ENCODE data around the gene PRKCE. TPM values are rescaled to one million over a fixed set of nuclear protein-coding genes. Genes with fewer than 3 reads are reported as not detected.

Gene PRKCE
- total and polyA plus RNA-seq, 11 donors: 4.1 to 22.3 (median 16.2) TPM

DNA sequence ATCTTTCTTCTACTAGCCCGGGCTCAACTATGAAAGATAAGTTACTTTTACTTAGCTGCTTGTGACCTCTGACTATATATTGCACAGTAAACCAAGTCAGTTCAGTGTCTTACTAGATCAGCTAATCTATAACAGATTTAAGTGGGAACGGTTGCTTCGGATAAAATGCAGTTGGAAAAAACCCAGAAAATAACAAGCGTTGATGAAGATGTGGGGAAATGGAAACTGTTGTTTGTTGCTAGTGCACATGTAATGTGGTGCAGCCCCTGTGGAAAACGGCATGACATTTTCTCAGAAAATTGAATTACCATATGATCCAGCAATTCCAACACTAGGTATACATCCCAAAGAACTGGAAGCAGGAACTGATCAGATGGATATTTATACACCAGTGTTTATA, 248.5 kb downstream of the PRKCE start:
- no peaks in the 10 kb centered on the region for H3K27me3 ChIP-seq
- no peaks in the 10 kb centered on the region for H3K36me3 ChIP-seq
- no peak for TF ChIP-seq POLR2A (IDR thresholded peaks at IDR 0.05)
- TF ChIP-seq, protein P1, sequence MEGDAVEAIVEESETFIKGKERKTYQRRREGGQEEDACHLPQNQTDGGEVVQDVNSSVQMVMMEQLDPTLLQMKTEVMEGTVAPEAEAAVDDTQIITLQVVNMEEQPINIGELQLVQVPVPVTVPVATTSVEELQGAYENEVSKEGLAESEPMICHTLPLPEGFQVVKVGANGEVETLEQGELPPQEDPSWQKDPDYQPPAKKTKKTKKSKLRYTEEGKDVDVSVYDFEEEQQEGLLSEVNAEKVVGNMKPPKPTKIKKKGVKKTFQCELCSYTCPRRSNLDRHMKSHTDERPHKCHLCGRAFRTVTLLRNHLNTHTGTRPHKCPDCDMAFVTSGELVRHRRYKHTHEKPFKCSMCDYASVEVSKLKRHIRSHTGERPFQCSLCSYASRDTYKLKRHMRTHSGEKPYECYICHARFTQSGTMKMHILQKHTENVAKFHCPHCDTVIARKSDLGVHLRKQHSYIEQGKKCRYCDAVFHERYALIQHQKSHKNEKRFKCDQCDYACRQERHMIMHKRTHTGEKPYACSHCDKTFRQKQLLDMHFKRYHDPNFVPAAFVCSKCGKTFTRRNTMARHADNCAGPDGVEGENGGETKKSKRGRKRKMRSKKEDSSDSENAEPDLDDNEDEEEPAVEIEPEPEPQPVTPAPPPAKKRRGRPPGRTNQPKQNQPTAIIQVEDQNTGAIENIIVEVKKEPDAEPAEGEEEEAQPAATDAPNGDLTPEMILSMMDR (IDR thresholded peaks at IDR 0.05): no peak
- H3K4me3 ChIP-seq: no peak overlapping the region
- H3K9me3 ChIP-seq: no peaks in the 10 kb centered on the region
- intact Hi-C loops (cut with DNase I): no loop called here
- DNase-seq: no peak
- no peak overlapping the region for H3K27ac ChIP-seq
- H3K4me1 ChIP-seq: peaks cover 0 to 54% (median 25%) of the 10 kb centered on the region in 12 donors
- no peak for ATAC-seq
- 90 to 93% (median 92%) methylated on average over 5 of the region's 5 CpGs for WGBS, 4 donors

DNA sequence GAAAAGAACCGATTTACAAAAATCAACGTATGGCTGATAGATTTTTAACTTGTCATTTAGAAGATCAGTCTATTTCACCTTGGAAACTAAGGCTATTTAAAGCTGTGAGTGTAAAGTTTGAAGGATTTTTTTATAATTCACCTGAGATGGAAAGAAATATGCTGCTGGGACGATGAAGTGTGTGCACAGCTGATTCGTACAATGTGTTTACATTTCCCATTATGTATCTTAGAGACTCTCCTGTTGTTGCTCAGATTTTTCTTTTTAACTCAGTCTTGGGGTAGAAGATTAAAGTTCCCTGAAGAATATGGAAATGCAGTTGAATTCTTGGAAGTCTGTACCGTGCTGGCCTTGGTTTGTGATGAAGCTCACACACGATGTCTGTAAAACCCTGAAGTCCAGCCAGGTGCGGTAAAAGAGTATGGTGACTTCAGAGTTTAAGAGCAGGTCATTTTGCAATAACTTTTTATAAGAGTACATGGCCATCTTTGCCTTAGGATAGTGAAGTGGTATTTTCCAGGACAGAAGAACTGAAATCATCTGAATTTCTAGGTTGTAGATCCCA, 250.1 kb downstream of the PRKCE start:
- DNase-seq: no peak
- H3K4me3 ChIP-seq: no peak overlapping the region
- intact Hi-C loops (cut with DNase I): no loop called here
- no peak for TF ChIP-seq POLR2A (IDR thresholded peaks at IDR 0.05)
- TF ChIP-seq, protein P1 (IDR thresholded peaks at IDR 0.05): no peak
- H3K9me3 ChIP-seq: no peaks in the 10 kb centered on the region
- peaks cover 0 to 43% (median 21%) of the 10 kb centered on the region in 12 donors for H3K4me1 ChIP-seq
- WGBS, 4 donors: 94 to 97% (median 96%) methylated on average over 7 of the region's 7 CpGs
- H3K36me3 ChIP-seq: no peaks in the 10 kb centered on the region
- H3K27ac ChIP-seq: no peak overlapping the region
- no peak for ATAC-seq
- no peaks in the 10 kb centered on the region for H3K27me3 ChIP-seq

DNA sequence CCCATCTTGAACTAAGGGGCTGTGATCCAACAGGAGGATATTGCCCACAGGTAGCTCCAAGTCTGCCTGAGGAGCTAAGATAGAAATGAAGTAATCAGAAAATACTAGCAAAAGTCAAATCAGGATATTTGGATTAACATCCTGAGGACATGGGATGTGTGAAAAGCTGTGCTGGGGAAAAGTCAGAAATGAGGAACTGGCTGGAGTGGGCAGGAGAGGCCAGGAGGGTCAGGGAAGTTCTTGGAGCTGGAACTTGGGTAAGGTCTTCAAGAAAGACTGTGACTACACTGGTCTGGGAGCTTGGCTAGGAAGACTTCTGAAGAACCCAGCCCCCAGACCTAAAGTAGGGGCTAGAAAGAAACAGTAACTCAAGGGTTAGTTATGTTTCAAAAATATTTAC, 250.9 kb downstream of the PRKCE start:
- ATAC-seq: no peak
- Histone ChIP-seq H3K9me3 (no peaks in the 10 kb centered on the region), H3K27ac (no peak overlapping the region), H3K36me3 (no peaks in the 10 kb centered on the region), H3K4me3 (no peak overlapping the region), H3K27me3 (no peaks in the 10 kb centered on the region), H3K4me1 (peaks cover 0 to 36% (median 21%) of the 10 kb centered on the region in 12 donors)
- DNase-seq: no peak
- no peak for TF ChIP-seq POLR2A (IDR thresholded peaks at IDR 0.05)
- TF ChIP-seq, protein P1 (IDR thresholded peaks at IDR 0.05): no peak
- intact Hi-C loops (cut with DNase I): no loop called here

DNA sequence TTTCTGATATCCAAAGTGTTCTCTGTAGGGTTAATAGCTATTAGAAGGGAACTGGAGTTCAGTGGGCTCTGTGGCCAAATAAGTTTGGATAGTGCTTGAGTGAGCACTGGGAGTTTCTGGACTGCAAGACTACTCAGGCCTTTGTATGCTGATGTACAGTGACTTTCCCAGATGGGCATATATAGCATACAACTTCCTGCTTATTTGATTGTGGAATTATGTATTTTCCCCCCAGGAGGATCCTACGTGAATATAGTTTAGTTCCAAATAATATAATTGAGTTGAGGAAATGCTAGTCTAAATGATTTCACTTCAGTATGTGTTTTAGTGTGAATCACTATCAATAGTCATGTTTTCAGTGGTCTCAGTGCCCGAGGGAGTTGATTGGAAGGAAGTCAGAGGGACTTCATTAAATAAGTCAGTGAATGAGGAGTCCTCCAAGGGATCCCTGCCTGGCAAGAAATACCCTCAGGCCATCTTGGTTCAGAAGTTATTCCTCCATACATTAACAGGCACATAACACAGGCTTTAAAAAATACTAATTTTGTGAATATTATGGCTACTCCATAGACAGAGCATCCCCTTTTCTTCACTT, 251.4 kb downstream of the PRKCE start:
- no peak overlapping the region for H3K27ac ChIP-seq
- H3K4me1 ChIP-seq: peaks cover 0 to 35% (median 21%) of the 10 kb centered on the region in 12 donors
- H3K4me3 ChIP-seq: no peak overlapping the region
- no peaks in the 10 kb centered on the region for H3K36me3 ChIP-seq
- intact Hi-C loops (cut with DNase I): no loop called here
- no peaks in the 10 kb centered on the region for H3K9me3 ChIP-seq
- no peaks in the 10 kb centered on the region for H3K27me3 ChIP-seq
- ATAC-seq: no peak
- no peak for DNase-seq
- WGBS, 4 donors: 72 to 84% (median 77%) methylated on average over 2 of the region's 2 CpGs
- TF ChIP-seq POLR2A (IDR thresholded peaks at IDR 0.05): no peak
- TF ChIP-seq, protein P1 (IDR thresholded peaks at IDR 0.05): no peak
